ENCODE results near the gene WFDC8.

DNA sequence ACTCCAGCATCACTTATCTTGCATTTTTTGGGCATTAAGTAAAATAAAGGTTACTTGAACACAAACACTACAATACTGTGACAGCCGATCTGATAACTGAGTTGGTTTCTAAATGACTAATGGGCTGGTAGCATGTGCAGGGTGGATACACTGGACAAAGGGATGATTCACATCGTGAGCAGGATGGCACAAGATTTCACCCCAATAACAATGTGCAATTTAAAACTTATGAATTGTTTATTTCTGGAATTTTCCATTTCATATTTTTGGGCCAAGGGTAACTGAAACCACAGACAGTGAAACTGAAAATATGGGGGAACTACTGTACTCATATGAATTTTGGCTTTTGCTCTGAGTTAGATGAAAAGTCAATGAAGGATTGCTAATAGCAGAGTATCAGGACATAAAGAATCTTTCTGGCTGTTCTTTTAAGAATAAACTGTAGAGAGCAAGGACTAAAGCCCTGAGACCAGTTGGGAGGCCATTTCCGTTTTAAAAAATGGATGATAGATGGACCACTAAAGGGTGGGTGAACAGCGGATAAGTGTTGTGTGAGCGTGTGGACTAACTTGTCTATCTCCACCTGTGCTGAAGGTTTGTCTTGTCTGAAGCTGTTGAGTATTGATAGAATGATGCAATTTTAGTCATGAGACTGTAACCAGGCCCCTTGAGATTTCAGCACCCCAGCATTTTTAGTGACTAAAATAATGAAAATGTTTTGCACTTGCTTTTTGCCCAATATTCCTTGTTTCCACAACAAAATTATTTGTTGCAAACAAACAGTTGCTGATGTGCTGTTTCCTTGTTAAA lies 71.9 kb downstream of the WFDC8 start:
- TF ChIP-seq ZNF8 (CRISPR knock-in tag; IDR thresholded peaks at IDR 0.05) (no peak), ZFP30 (CRISPR knock-in tag; IDR thresholded peaks at IDR 0.05) (no peak), BACH2 (CRISPR knock-in tag; IDR thresholded peaks at IDR 0.05; ENCODE audit: borderline replicate concordance) (no peak)
- TF ChIP-seq, protein P1, sequence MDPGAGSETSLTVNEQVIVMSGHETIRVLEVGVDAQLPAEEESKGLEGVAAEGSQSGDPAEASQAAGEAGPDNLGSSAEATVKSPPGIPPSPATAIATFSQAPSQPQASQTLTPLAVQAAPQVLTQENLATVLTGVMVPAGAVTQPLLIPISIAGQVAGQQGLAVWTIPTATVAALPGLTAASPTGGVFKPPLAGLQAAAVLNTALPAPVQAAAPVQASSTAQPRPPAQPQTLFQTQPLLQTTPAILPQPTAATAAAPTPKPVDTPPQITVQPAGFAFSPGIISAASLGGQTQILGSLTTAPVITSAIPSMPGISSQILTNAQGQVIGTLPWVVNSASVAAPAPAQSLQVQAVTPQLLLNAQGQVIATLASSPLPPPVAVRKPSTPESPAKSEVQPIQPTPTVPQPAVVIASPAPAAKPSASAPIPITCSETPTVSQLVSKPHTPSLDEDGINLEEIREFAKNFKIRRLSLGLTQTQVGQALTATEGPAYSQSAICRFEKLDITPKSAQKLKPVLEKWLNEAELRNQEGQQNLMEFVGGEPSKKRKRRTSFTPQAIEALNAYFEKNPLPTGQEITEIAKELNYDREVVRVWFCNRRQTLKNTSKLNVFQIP (CRISPR knock-in tag; IDR thresholded peaks at IDR 0.05; ENCODE audit: borderline replicate concordance, low read depth) = no peak
